GM18511 (cell line): ENCODE results near the gene LAMA1.

Experiments
- ATAC-seq: cut with Tn5 transposase; IDR thresholded peaks from one replicate; pipeline ENCODE4 v1.9.1; 2021; ENCODE audit warnings: mild to moderate bottlenecking, moderate library complexity; ENCODE audit not compliant: unreplicated experiment

Gene LAMA1

DNA sequence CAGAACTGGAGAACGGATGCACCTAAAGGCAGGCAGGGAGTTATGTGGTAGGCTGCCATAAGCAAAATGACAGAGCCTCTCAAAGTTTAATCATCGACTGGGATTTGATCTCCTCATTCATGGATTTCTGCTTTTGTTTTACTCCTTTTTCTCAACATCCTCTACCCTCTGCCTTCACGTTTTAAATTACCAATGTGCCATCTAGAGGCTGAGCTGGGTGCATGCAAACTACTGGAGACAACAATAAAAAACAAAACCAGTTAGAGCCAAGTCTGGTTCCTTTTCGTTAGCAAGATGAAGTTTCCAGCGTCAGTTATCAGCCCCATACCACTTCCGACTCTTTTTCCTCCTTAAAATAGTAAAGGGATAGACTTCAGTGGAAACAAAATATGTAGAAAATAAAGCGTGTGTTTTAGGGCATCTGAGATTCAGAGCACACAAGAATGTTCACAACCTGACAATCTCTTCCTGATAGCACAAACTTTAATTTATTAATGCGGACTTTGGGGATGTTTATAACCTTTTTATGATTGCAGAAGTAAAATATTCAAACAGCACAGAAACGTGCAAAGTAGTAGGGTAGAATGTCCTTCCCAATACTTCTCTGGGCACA, 117.0 kb downstream of the LAMA1 start:
- ATAC-seq = no peak

GRCh38 chr18:6997808-6998207, 119.8 kb downstream of the LAMA1 start:
- no peak for ATAC-seq

GRCh38 chr18:6994771-6995430, 122.7 kb downstream of the LAMA1 start:
- no peak for ATAC-seq

DNA sequence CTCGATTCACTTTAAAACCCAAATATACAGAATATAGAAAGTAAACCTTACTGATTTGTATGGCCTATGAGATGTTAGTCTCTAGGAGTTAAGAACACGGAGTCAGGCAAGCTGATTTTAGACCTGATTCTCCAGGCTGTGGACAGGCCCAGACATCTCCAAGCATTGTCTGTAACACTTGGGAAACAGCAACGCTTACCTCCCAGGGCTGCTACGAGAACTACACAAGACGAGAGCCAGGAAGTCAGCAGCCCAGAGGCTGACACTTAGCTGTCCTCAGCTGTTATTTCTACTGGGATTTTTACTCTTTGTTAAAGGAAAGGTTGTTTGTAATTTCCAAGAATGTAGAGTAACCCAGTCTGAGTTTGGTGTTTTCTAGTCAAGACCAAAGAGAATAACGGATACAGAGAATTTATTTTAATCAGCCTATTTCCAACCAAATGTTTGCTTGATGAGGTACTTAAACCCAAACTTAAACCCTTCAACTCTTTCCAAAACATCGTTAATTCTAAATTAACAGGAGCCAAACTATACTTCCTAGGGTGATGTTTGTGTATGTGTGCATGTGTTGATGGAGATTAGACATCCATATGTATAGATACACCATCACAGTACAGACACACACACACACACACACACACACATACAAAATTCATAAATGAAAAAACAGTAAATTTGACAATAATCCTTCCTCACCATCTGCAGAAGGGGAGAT, 123.4 kb downstream of the LAMA1 start:
- no peak for ATAC-seq

GRCh38 chr18:6992761-6993160, 124.8 kb downstream of the LAMA1 start:
- no peak for ATAC-seq

DNA sequence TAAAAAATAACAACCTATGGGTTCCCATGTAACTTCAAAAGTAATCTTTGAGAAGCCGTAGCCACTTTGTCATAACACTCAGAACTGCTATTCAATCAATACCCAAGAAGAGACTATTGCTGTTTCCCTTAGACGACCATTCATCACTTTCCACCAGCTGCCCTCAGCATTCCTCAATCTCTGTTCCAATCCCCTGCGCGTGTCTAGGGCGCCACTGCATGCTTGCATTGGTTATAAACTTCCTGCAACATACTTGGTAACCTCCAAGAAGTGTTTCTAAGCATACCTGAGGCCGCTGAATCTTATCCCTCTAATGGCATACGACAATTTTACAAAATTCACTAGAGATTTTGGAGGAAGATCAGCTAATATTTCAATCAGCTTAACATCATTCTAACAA, 134.2 kb downstream of the LAMA1 start:
- ATAC-seq = no peak

GRCh38 chr18:6982398-6982797, 135.2 kb downstream of the LAMA1 start:
- no peak for ATAC-seq

GRCh38 chr18:6980363-6980762, 137.2 kb downstream of the LAMA1 start:
- no peak for ATAC-seq

DNA sequence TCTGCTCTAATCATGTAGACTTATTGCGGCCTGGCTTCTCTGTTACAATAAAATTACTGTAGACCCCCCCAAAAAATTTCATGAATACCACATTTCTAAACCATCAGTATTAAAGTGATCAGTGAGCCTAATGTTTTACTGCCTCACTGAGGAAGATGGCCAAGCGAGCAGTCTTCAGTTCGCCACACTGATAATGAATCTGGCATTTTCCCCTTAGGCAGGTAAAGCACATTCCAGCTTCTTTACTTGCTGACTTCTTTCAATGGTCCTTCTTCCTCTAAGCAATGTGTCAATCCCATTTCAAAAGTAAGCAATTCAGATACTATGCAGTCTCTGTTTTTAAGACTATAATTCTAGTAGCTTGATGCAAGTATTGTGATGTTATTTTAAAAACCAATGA, 137.6 kb downstream of the LAMA1 start:
- ATAC-seq = no peak

- ATAC-seq = no peak
These were observed 140.7 kb downstream of the LAMA1 start for GRCh38 chr18:6976935-6977334.

- no peak for ATAC-seq
These were observed 142.5 kb downstream of the LAMA1 start for GRCh38 chr18:6975084-6975483.

GRCh38 chr18:6971823-6972478, 145.6 kb downstream of the LAMA1 start:
- no peak for ATAC-seq

DNA sequence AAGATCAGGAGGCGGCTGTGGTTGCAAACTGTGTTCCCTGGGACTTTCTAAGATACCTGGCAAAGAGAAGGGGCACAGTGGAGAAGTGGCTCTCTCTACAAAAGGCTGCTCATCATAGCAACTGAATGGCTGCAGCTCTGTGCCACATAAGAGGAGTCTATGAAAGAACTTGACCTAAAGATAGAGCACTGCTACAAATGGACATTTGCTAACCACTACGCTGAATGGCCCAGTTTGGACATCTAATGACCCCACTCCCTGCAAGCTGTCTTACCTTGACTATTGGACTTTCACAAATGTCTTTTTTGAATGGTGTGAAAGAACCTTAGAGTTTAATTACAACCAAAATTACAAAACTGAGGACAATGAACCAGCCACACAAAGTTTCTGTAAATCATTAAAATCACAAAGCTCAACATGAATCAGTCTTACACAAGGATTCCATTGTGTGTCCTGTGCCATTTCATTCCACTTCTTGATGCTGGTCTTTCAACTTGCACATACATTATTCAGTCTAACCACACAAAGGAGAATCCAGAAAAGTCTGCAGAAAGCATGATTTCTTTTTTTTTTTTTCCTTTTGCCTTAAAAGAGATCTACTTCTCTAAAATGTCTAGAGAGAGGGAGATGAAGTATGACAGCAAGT, 154.0 kb downstream of the LAMA1 start:
- no peak for ATAC-seq

DNA sequence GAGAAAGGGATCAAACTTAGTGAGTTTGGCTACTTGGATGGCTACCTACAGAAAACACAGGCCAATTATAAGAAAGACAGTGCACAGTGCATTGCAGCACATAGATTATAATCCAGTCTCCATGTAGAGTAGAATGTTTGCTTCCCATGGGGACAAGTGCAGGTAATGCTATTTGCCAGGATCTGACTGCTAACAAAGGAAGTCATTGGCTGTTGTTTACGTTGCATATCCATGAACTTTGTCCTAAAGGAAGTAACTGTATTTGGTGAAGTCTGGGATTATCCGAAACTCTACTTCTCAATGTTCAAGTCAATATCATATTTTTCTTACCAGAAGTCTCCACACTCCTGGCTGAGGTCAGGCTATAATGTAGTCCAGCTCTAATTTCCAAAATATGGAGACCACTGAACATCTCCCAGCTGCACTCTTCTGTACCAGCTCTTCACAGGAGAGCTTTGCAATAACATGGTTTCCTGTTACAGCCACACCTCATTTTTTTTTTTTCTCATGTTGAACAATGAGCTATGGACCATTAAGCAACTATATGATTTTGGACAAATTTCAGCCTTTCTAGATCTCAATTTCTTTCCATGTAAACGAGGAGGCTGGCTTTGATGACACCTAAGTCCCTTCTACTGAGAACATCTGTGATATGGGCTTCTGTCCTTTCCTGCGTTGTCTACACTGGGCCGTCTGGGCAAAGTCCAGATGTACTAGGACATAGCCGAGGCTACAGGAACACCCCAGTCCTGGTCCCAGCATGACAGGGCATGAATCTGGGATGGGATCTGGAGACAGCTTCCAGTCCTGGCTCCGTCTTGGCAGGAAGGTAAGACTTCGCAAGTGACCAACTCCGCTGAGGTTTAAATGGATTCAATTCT, 154.8 kb downstream of the LAMA1 start:
- no peak for ATAC-seq

DNA sequence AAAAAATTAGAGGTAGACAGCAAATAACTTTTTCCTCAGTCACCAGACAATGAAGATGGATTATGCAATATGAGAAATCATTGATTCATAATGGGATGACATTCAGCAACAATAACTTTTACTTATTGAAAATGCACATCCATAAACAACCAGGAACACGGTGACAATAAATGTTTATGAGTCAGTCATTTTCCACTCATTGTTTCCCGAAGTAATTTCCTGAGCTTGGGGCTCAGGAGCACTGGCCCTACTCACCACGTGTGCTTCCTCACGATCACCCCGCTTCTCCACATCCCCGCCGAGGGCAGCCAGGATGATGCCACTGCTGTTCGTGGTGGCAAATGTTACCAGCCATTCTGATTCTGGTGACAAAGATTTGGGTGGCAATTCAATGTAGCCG, 156.3 kb downstream of the LAMA1 start:
- no peak for ATAC-seq

- ATAC-seq = no peak
These were observed 156.9 kb downstream of the LAMA1 start for GRCh38 chr18:6960656-6961055.

DNA sequence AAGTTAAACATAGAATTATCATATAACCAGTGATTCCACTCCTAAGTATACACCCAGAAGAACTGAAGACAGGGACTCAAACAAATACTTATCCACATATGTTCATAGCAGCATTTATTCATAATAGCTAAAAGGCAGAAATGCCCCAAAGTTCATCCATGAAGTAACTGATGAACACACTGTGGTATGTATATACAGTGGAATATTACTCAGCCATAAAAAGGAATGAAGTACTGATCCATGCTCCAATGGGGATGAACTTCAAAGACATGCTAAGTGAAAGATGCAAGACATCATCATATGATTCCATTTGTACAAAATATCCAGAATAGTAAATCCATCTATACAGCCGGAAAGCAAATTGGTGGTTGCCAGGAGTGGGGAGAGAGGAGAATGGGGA, 157.5 kb downstream of the LAMA1 start:
- no peak for ATAC-seq

DNA sequence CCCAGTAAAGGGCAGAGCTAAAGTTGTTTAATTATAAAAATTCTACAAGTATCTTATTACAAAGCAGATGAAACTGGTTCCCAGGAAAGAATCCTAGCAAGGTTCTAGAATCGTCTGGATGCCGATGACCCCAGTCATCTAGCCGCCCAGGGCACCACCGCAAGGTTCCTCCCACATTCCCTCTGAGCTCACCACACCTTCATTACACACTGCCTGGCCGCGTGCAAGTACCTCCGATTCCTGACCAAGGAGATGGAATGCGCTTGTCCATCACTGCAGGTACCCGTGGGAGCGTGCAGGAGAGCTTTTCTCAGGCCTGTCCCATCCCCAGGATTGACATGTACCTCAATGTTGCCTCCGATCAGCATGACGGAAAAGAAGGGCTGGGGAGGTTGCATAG, 158.5 kb downstream of the LAMA1 start:
- ATAC-seq = no peak

- no peak for ATAC-seq
These were observed 160.6 kb downstream of the LAMA1 start for GRCh38 chr18:6956999-6957398.

DNA sequence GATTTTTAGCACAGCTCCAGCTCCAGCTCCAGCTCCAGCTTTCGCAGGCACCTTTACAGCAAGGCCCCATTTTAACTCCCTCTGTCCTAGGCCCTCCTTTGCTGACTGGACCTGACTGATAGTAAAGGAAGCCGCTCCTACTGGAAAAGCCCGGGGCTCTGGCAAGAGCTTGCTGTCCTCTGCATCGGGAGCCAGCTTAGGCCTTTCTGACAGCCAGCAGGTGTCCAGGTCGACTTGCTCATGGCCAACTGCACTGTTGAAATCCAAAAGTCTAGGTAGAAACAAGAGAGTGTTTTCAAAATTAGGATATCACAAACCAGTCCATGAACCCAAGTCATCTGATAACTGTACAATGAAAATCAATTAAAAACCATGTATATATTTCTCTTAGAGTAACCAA, 161.1 kb downstream of the LAMA1 start:
- ATAC-seq = no peak
